ENCODE data around the gene PPP2R2D.

PPP2R2D gene

GRCh38 chr10:131943021-131943814 is 42.4 kb downstream of the PPP2R2D start:
- TF ChIP-seq ELF4 (IDR thresholded peaks at IDR 0.05) = no peak
- TF ChIP-seq NFRKB (IDR thresholded peaks at IDR 0.05) = no peak
- no peak for TF ChIP-seq SP1 (IDR thresholded peaks at IDR 0.05)
- no peak for TF ChIP-seq FOXK2 (IDR thresholded peaks at IDR 0.05)
- no peak for TF ChIP-seq ARNT (IDR thresholded peaks at IDR 0.05)
- TF ChIP-seq FOXA1 (IDR thresholded peaks at IDR 0.05) = no peak
- TF ChIP-seq FOXM1 (IDR thresholded peaks at IDR 0.05; ENCODE audit: borderline replicate concordance) = no peak
- no peak for TF ChIP-seq CTBP1 (IDR thresholded peaks at IDR 0.05; ENCODE audit: borderline replicate concordance)
- TF ChIP-seq ZNF384 (IDR thresholded peaks at IDR 0.05) = no peak
- TF ChIP-seq LEF1 (IDR thresholded peaks at IDR 0.05; ENCODE audit: borderline replicate concordance) = no peak
- TF ChIP-seq TARDBP (IDR thresholded peaks at IDR 0.05) = no peak
- TF ChIP-seq SUZ12 (IDR thresholded peaks at IDR 0.05) = no peak
- TF ChIP-seq HDGF (IDR thresholded peaks at IDR 0.05; ENCODE audit: borderline replicate concordance) = no peak
- TF ChIP-seq L3MBTL2 (conservative IDR thresholded peaks at IDR 0.05) = no peak
- TF ChIP-seq, protein P1, sequence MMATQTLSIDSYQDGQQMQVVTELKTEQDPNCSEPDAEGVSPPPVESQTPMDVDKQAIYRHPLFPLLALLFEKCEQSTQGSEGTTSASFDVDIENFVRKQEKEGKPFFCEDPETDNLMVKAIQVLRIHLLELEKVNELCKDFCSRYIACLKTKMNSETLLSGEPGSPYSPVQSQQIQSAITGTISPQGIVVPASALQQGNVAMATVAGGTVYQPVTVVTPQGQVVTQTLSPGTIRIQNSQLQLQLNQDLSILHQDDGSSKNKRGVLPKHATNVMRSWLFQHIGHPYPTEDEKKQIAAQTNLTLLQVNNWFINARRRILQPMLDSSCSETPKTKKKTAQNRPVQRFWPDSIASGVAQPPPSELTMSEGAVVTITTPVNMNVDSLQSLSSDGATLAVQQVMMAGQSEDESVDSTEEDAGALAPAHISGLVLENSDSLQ (IDR thresholded peaks at IDR 0.05) = no peak
- TF ChIP-seq BHLHE40 (IDR thresholded peaks at IDR 0.05; ENCODE audit: borderline replicate concordance) = no peak
- POLR2A ChIA-PET = interaction anchor here (1.2 kb wide), 1 partner anchor 55 kb away, joined by 3 read pairs; no protein-coding TSS in a partner anchor
- DNase-seq (ENCODE audit: extremely low spot score) = peak; percentile 79
- CTCF ChIA-PET = interaction anchor here (0.5 to 1.7 kb wide), 5 partner anchors 9 to 214 kb away, joined by 3 to 16 read pairs (median 4); no protein-coding TSS in a partner anchor

DNA sequence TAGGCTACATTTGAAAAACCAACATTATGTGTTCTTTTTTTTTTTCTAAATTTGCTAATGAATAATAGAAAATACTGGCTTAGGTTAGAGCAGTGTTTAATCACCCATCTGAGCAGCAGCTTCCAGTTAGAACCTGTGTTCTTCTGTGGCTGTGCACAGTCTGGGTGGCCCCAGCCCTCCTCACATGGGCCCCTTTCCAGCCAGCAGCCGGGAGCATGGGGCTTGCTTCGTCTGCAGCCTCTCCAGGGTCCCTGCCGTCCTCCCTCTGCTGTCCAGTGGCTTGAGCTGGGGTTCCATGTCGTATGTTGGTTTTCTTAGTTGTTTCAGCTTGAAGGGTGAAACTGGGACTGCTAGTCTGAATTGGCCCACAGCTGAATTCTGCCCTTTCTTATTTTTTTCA is 43.6 kb downstream of the PPP2R2D start:
- TF ChIP-seq L3MBTL2 (conservative IDR thresholded peaks at IDR 0.05) (no peak), CTBP1 (IDR thresholded peaks at IDR 0.05; ENCODE audit: borderline replicate concordance) (no peak), TARDBP (IDR thresholded peaks at IDR 0.05) (no peak), HDGF (IDR thresholded peaks at IDR 0.05; ENCODE audit: borderline replicate concordance) (no peak), ELF4 (IDR thresholded peaks at IDR 0.05) (no peak), SP1 (IDR thresholded peaks at IDR 0.05) (no peak), FOXK2 (IDR thresholded peaks at IDR 0.05) (no peak), BHLHE40 (IDR thresholded peaks at IDR 0.05; ENCODE audit: borderline replicate concordance) (no peak)
- DNase-seq (ENCODE audit: extremely low spot score) = no peak
- ChIA-PET CTCF (interaction anchor here (1.2 kb wide), 1 partner anchor 78 kb away, joined by 3 read pairs; no protein-coding TSS in a partner anchor), POLR2A (no interaction called here)

- no peak for TF ChIP-seq BHLHE40 (IDR thresholded peaks at IDR 0.05; ENCODE audit: borderline replicate concordance)
- TF ChIP-seq FOXA1 (IDR thresholded peaks at IDR 0.05) = no peak
- DNase-seq (ENCODE audit: extremely low spot score) = no peak
- ChIA-PET CTCF (interaction anchor here (1.2 kb wide), 1 partner anchor 78 kb away, joined by 3 read pairs; no protein-coding TSS in a partner anchor), POLR2A (no interaction called here)
These were observed 44.3 kb downstream of the PPP2R2D start for GRCh38 chr10:131944976-131945695.

DNA sequence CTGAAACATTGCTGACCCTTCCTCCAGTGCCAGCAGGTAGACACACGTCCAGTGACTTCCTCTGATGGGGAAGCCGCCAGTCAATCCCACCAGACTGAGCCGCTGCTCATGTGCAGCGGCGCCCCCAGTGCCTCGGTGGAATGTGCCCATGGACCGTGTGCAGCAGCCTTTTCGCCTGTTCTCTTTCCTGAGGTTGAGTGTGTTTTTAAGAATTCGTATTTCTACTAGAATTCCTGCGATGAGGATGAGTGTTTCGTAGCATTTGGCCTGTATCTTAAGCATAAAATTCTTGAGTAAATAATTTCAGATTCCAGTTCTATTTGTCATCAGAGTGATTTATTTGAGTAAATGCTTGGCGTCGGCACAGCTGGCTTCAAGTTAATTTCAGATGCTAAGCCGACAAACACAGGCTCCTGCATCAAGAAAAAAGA is 45.5 kb downstream of the PPP2R2D start:
- no peak for DNase-seq (ENCODE audit: extremely low spot score)
- TF ChIP-seq TARDBP (IDR thresholded peaks at IDR 0.05) = no peak
- TF ChIP-seq, protein P1 (IDR thresholded peaks at IDR 0.05) = no peak
- TF ChIP-seq NFRKB (IDR thresholded peaks at IDR 0.05) = no peak
- ChIA-PET POLR2A (no interaction called here), CTCF (no interaction called here)

DNA sequence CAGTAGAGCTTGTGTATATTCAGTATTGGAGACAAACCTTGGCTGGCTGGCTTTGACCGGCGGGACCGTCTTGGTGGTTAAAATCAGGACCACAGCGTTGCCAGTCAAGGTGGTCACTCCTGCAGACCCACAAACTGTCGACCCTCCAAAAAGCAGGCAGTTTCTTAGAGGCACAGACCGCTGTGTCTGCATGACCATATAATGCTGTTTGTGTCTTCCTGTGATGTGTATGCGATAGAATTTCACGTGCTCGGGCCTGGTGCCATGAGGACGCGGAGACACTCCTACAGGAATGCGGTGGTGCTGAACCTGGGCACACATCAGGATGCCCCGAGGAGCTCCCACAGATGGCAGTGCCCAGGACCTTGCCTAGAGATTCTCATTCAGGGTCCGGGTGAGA is 46.1 kb downstream of the PPP2R2D start:
- no peak for DNase-seq (ENCODE audit: extremely low spot score)

GRCh38 chr10:131947631-131948347 is 47.0 kb downstream of the PPP2R2D start:
- ChIA-PET POLR2A (no interaction called here), CTCF (no interaction called here)
- TF ChIP-seq HDGF (IDR thresholded peaks at IDR 0.05; ENCODE audit: borderline replicate concordance) (no peak), ZNF384 (IDR thresholded peaks at IDR 0.05) (no peak), CTBP1 (IDR thresholded peaks at IDR 0.05; ENCODE audit: borderline replicate concordance) (no peak), LEF1 (IDR thresholded peaks at IDR 0.05; ENCODE audit: borderline replicate concordance) (no peak), SP1 (IDR thresholded peaks at IDR 0.05) (no peak), ELF4 (IDR thresholded peaks at IDR 0.05) (no peak), TARDBP (IDR thresholded peaks at IDR 0.05) (no peak), FOXK2 (IDR thresholded peaks at IDR 0.05) (no peak)
- no peak for DNase-seq (ENCODE audit: extremely low spot score)

More for the DNA sequence above, 46.1 kb downstream of the PPP2R2D start:
- POLR2A ChIA-PET = no interaction called here
- CTCF ChIA-PET = no interaction called here
- no peak for TF ChIP-seq NFRKB (IDR thresholded peaks at IDR 0.05)
- TF ChIP-seq ARNT (IDR thresholded peaks at IDR 0.05) = no peak
- TF ChIP-seq FOXA1 (IDR thresholded peaks at IDR 0.05) = no peak
- TF ChIP-seq HDGF (IDR thresholded peaks at IDR 0.05; ENCODE audit: borderline replicate concordance) = no peak
- TF ChIP-seq ELF4 (IDR thresholded peaks at IDR 0.05) = no peak
